ENCODE data around the gene CAAP1. TPM values are rescaled to one million over a fixed set of nuclear protein-coding genes. Genes with fewer than 3 reads are reported as not detected.
"Not testable (repeated sequence)": the region's sequence is repeated elsewhere in the genome, so short reads cannot be mapped to it uniquely, and the experiment has no call there.

CAAP1 gene
- total RNA-seq, 2 donors from 2014 or later: 28.8 to 38.0 TPM

GRCh38 chr9:26880262-26880661 is 12.3 kb downstream of the CAAP1 start:
- Histone ChIP-seq H3K27me3 (no peaks in the 10 kb centered on the region), H3K36me3 (peaks cover 4% of the 10 kb centered on the region), H3K27ac (no peak overlapping the region), H3K4me3 (no peak overlapping the region), H3K9ac (ENCODE audit: low read depth in 2 of 2, low read length in 2 of 2) (no peak overlapping the region), H3K9me3 (no peaks in the 10 kb centered on the region), H3K4me1 (no peaks in the 10 kb centered on the region)
- intact Hi-C loops (cut with DNase I): no loop called here
- no peak for TF ChIP-seq CTCF (IDR thresholded peaks at IDR 0.05)
- no peak for DNase-seq

- H3K9ac ChIP-seq (ENCODE audit: low read depth in 2 of 2, low read length in 2 of 2); H3K27me3 ChIP-seq; DNase-seq; H3K27ac ChIP-seq; H3K4me1 ChIP-seq; H3K4me3 ChIP-seq; H3K9me3 ChIP-seq; intact Hi-C loops (cut with DNase I); H3K36me3 ChIP-seq: not testable (repeated sequence)
Measured at GRCh38 chr9:26875155-26875554, 17.4 kb downstream of the CAAP1 start.

GRCh38 chr9:26870292-26870691 is 22.3 kb downstream of the CAAP1 start:
- no peak overlapping the region for H3K27ac ChIP-seq
- no peaks in the 10 kb centered on the region for H3K9me3 ChIP-seq
- H3K4me1 ChIP-seq: no peaks in the 10 kb centered on the region
- intact Hi-C loops (cut with DNase I): no loop called here
- no peak overlapping the region for H3K9ac ChIP-seq (ENCODE audit: low read depth in 2 of 2, low read length in 2 of 2)
- no peak overlapping the region for H3K4me3 ChIP-seq
- H3K36me3 ChIP-seq: no peaks in the 10 kb centered on the region
- TF ChIP-seq CTCF (IDR thresholded peaks at IDR 0.05): no peak
- H3K27me3 ChIP-seq: no peaks in the 10 kb centered on the region
- no peak for DNase-seq

- Histone ChIP-seq H3K36me3 (no peaks in the 10 kb centered on the region), H3K27me3 (no peaks in the 10 kb centered on the region), H3K9me3 (no peaks in the 10 kb centered on the region), H3K4me1 (no peaks in the 10 kb centered on the region), H3K9ac (ENCODE audit: low read depth in 2 of 2, low read length in 2 of 2) (no peak overlapping the region), H3K4me3 (no peak overlapping the region), H3K27ac (no peak overlapping the region)
- TF ChIP-seq CTCF (IDR thresholded peaks at IDR 0.05): no peak
- intact Hi-C loops (cut with DNase I): no loop called here
- DNase-seq: no peak
Measured at GRCh38 chr9:26863074-26863473, 29.5 kb downstream of the CAAP1 start.

GRCh38 chr9:26856413-26857032 is 36.1 kb downstream of the CAAP1 start:
- Histone ChIP-seq H3K4me1 (no peaks in the 10 kb centered on the region), H3K9me3 (no peaks in the 10 kb centered on the region), H3K27me3 (no peaks in the 10 kb centered on the region), H3K36me3 (no peaks in the 10 kb centered on the region), H3K9ac (ENCODE audit: low read depth in 2 of 2, low read length in 2 of 2) (no peak overlapping the region), H3K27ac (no peak overlapping the region), H3K4me3 (no peak overlapping the region)
- TF ChIP-seq CTCF (IDR thresholded peaks at IDR 0.05): peak; percentile 43
- peak; percentile 22 for DNase-seq
- intact Hi-C loops (cut with DNase I): loop anchor here (10.0 kb wide), 1 partner anchor 118 kb away; no protein-coding TSS in a partner anchor

GRCh38 chr9:26850995-26851394 is 41.6 kb downstream of the CAAP1 start:
- H3K4me3 ChIP-seq: no peak overlapping the region
- no peaks in the 10 kb centered on the region for H3K9me3 ChIP-seq
- no peak for TF ChIP-seq CTCF (IDR thresholded peaks at IDR 0.05)
- intact Hi-C loops (cut with DNase I): loop anchor here (5.0 to 10.0 kb wide), 2 partner anchors 109 to 124 kb away; no protein-coding TSS in a partner anchor
- no peak overlapping the region for H3K27ac ChIP-seq
- H3K27me3 ChIP-seq: no peaks in the 10 kb centered on the region
- H3K4me1 ChIP-seq: no peaks in the 10 kb centered on the region
- no peak overlapping the region for H3K9ac ChIP-seq (ENCODE audit: low read depth in 2 of 2, low read length in 2 of 2)
- no peaks in the 10 kb centered on the region for H3K36me3 ChIP-seq
- no peak for DNase-seq
